H1 (cell line): ENCODE results near the gene RUFY1. TPM values are rescaled to one million over a fixed set of nuclear protein-coding genes. Genes with fewer than 3 reads are reported as not detected.

Experiments
- MAFK ChIP-seq: IDR thresholded peaks from 2 replicates; pipeline ENCODE4 v1.6.1; 2012; ENCODE audit warnings: low read depth, mild to moderate bottlenecking, improper control_type of control experiment, low read length
- POLR2AphosphoS5 ChIP-seq: IDR thresholded peaks from 2 replicates; pipeline ENCODE4 v1.6.1; 2011; ENCODE audit warnings: low read depth, low read length
- SAP30 ChIP-seq: fragments of 300-600 bp; sonication (generic); IDR thresholded peaks from 2 replicates; pipeline ENCODE4 v1.7.1; 2012; ENCODE audit warnings: low read length, moderate library complexity, mild to moderate bottlenecking, inconsistent platforms; ENCODE audit not compliant: insufficient read depth, insufficient replicate concordance
- TEAD4 ChIP-seq: IDR thresholded peaks from 2 replicates; pipeline ENCODE4 v1.6.1; 2012; ENCODE audit warnings: low read depth, low read length, inconsistent platforms, mixed read lengths
- polyA plus RNA-seq, 7 experiments: library from polyadenylated mRNA; depleted of rRNA in 3 of 7; stranded (reverse) in 5 of 7; unstranded in 2 of 7; fragments of >200 nt in 5 of 7; fragments of 200-250 nt in 2 of 7; gene quantifications; 1 replicate in 5 of 7; 2 replicates in 1 of 7; 4 replicates in 1 of 7; pipeline versions ENCODE4 v1.2.1 to v1.2.3, GENCODE V29; 2011 to 2013; ENCODE audit warnings: missing spikeins in 2 of 7, mixed read lengths in 2 of 7
- total RNA-seq: library from RNA; stranded (reverse); fragmentation: NEBNext Ultra II Directional; extraction: Animal tissue kit (Norgen Biotek cat#: 25700); gene quantifications from 2 replicates; pipeline ENCODE4 v1.2.1, GENCODE V29; 2021
- TF ChIP-seq, protein P1 (sequence below): IDR thresholded peaks from 2 replicates; pipeline ENCODE4 v1.6.1; 2012; ENCODE audit warnings: inconsistent platforms
- TF ChIP-seq, protein P2 (sequence below): fragments of 300-600 bp; sonication (generic); IDR thresholded peaks from 2 replicates; pipeline ENCODE4 v1.7.1; 2012; ENCODE audit warnings: low read length, moderate library complexity, mild to moderate bottlenecking, inconsistent platforms; ENCODE audit not compliant: insufficient replicate concordance

The RUFY1 gene
- total and polyA plus RNA-seq, 2 of the 8 experiments (the other 6 are each of a cell fraction or from before 2014, with no cell fraction given): 22.4 to 29.5 TPM

DNA sequence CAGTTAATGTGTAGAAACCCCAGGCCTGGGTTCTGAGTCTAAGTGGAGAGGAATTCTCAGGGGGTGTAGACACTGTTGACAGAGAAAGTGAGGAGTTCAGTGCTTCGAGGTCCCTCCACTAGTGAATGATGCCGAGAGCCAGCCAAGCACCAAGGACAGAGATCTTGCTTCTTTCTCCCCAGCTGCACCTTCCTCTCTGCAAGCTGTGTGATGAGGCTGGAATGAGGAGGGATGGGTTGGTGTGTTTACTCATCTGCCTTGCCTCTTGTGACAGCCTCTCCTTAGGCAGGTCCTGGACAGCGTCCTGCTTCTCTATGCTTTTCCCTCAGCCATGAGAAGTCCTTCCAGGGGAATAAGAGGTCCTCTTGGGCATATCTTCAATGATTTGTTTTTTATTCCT, 37.8 kb downstream of the RUFY1 start (continued):
- TF ChIP-seq, protein P1, sequence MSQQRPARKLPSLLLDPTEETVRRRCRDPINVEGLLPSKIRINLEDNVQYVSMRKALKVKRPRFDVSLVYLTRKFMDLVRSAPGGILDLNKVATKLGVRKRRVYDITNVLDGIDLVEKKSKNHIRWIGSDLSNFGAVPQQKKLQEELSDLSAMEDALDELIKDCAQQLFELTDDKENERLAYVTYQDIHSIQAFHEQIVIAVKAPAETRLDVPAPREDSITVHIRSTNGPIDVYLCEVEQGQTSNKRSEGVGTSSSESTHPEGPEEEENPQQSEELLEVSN: no peak
- TF ChIP-seq TEAD4: no peak
- no peak for TF ChIP-seq SAP30
- no peak for TF ChIP-seq MAFK
- no peak for TF ChIP-seq POLR2AphosphoS5
- TF ChIP-seq, protein P2, sequence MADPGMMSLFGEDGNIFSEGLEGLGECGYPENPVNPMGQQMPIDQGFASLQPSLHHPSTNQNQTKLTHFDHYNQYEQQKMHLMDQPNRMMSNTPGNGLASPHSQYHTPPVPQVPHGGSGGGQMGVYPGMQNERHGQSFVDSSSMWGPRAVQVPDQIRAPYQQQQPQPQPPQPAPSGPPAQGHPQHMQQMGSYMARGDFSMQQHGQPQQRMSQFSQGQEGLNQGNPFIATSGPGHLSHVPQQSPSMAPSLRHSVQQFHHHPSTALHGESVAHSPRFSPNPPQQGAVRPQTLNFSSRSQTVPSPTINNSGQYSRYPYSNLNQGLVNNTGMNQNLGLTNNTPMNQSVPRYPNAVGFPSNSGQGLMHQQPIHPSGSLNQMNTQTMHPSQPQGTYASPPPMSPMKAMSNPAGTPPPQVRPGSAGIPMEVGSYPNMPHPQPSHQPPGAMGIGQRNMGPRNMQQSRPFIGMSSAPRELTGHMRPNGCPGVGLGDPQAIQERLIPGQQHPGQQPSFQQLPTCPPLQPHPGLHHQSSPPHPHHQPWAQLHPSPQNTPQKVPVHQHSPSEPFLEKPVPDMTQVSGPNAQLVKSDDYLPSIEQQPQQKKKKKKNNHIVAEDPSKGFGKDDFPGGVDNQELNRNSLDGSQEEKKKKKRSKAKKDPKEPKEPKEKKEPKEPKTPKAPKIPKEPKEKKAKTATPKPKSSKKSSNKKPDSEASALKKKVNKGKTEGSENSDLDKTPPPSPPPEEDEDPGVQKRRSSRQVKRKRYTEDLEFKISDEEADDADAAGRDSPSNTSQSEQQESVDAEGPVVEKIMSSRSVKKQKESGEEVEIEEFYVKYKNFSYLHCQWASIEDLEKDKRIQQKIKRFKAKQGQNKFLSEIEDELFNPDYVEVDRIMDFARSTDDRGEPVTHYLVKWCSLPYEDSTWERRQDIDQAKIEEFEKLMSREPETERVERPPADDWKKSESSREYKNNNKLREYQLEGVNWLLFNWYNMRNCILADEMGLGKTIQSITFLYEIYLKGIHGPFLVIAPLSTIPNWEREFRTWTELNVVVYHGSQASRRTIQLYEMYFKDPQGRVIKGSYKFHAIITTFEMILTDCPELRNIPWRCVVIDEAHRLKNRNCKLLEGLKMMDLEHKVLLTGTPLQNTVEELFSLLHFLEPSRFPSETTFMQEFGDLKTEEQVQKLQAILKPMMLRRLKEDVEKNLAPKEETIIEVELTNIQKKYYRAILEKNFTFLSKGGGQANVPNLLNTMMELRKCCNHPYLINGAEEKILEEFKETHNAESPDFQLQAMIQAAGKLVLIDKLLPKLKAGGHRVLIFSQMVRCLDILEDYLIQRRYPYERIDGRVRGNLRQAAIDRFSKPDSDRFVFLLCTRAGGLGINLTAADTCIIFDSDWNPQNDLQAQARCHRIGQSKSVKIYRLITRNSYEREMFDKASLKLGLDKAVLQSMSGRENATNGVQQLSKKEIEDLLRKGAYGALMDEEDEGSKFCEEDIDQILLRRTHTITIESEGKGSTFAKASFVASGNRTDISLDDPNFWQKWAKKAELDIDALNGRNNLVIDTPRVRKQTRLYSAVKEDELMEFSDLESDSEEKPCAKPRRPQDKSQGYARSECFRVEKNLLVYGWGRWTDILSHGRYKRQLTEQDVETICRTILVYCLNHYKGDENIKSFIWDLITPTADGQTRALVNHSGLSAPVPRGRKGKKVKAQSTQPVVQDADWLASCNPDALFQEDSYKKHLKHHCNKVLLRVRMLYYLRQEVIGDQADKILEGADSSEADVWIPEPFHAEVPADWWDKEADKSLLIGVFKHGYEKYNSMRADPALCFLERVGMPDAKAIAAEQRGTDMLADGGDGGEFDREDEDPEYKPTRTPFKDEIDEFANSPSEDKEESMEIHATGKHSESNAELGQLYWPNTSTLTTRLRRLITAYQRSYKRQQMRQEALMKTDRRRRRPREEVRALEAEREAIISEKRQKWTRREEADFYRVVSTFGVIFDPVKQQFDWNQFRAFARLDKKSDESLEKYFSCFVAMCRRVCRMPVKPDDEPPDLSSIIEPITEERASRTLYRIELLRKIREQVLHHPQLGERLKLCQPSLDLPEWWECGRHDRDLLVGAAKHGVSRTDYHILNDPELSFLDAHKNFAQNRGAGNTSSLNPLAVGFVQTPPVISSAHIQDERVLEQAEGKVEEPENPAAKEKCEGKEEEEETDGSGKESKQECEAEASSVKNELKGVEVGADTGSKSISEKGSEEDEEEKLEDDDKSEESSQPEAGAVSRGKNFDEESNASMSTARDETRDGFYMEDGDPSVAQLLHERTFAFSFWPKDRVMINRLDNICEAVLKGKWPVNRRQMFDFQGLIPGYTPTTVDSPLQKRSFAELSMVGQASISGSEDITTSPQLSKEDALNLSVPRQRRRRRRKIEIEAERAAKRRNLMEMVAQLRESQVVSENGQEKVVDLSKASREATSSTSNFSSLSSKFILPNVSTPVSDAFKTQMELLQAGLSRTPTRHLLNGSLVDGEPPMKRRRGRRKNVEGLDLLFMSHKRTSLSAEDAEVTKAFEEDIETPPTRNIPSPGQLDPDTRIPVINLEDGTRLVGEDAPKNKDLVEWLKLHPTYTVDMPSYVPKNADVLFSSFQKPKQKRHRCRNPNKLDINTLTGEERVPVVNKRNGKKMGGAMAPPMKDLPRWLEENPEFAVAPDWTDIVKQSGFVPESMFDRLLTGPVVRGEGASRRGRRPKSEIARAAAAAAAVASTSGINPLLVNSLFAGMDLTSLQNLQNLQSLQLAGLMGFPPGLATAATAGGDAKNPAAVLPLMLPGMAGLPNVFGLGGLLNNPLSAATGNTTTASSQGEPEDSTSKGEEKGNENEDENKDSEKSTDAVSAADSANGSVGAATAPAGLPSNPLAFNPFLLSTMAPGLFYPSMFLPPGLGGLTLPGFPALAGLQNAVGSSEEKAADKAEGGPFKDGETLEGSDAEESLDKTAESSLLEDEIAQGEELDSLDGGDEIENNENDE: no peak
